Neural progenitor cell (in vitro differentiated cells): ENCODE results near the gene RGS3. TPM values are rescaled to one million over a fixed set of nuclear protein-coding genes. Genes with fewer than 3 reads are reported as not detected.
A peak's percentile ranks its signal among the peaks of the same experiment; 100 is the strongest.

Source experiments
- DNase-seq: peaks from one replicate; pipeline ENCODE4 v3.0.0-alpha.2; 2016; ENCODE audit warnings: low spot score
- H2AFZ ChIP-seq: fragments of 200-600 bp; sonication (generic); replicated peaks from 2 replicates; pipeline ENCODE4 v1.6.1; 2016; ENCODE audit warnings: antibody characterized with exemption
- H3F3A ChIP-seq: fragments of 200-600 bp; sonication (generic); 2 replicates; pipeline ENCODE4 v1.6.1; 2016; ENCODE audit warnings: antibody characterized with exemption, low read depth
- H3K27ac ChIP-seq: fragments of 200-600 bp; sonication (generic); 2 replicates; pipeline ENCODE4 v1.5.1; 2016; ENCODE audit warnings: mild to moderate bottlenecking
- H3K27me3 ChIP-seq: fragments of 200-600 bp; sonication (generic); 2 replicates; pipeline ENCODE4 v1.6.1; 2016; ENCODE audit warnings: mild to moderate bottlenecking, moderate library complexity
- H3K36me3 ChIP-seq: fragments of 200-600 bp; sonication (generic); 2 replicates; pipeline ENCODE4 v1.5.1; 2016
- H3K4me1 ChIP-seq: fragments of 200-600 bp; sonication (generic); 2 replicates; pipeline ENCODE4 v1.6.1; 2016; ENCODE audit warnings: mixed run types
- H3K4me2 ChIP-seq: fragments of 200-600 bp; sonication (generic); 2 replicates; pipeline ENCODE4 v1.6.1; 2016
- H3K4me3 ChIP-seq: fragments of 200-600 bp; sonication (generic); 2 replicates; pipeline ENCODE4 v1.5.1; 2016
- H3K79me2 ChIP-seq: fragments of 200-600 bp; sonication (generic); 2 replicates; pipeline ENCODE4 v1.6.1; 2016; ENCODE audit warnings: low read depth
- H3K9ac ChIP-seq: fragments of 200-600 bp; sonication (generic); 2 replicates; pipeline ENCODE4 v1.6.1; 2016
- H3K9me3 ChIP-seq: fragments of 200-600 bp; sonication (generic); 2 replicates; pipeline ENCODE4 v1.5.1; 2016; ENCODE audit warnings: low read depth
- H4K20me1 ChIP-seq: fragments of 200-600 bp; sonication (generic); 2 replicates; pipeline ENCODE4 v1.6.1; 2016; ENCODE audit warnings: low read depth
- H3K27ac Mint-ChIP-seq: 3 replicates; pipeline ENCODE4 v1.8.0; 2021; ENCODE audit warnings: mixed read lengths
- H3K27me3 Mint-ChIP-seq: 2 replicates; pipeline ENCODE4 v1.8.0; 2022; ENCODE audit warnings: low read depth, mild to moderate bottlenecking, inconsistent platforms, moderate library complexity, mixed read lengths; ENCODE audit not compliant: insufficient read depth
- H3K36me3 Mint-ChIP-seq: 3 replicates; pipeline ENCODE4 v1.8.0; 2021; ENCODE audit warnings: mixed read lengths
- H3K4me1 Mint-ChIP-seq: 3 replicates; pipeline ENCODE4 v1.8.0; 2021; ENCODE audit warnings: mixed read lengths
- H3K4me3 Mint-ChIP-seq: 3 replicates; pipeline ENCODE4 v1.8.0; 2021; ENCODE audit warnings: mild to moderate bottlenecking, moderate library complexity, mixed read lengths
- H3K9me3 Mint-ChIP-seq: 3 replicates; pipeline ENCODE4 v1.8.0; 2020; ENCODE audit warnings: mixed read lengths
- CTCF ChIP-seq: fragments of 200-600 bp; sonication (generic); IDR thresholded peaks from 2 replicates; pipeline ENCODE4 v1.5.1; 2017; ENCODE audit warnings: antibody characterized with exemption, mild to moderate bottlenecking
- EZH2 ChIP-seq: fragments of 200-600 bp; sonication (generic); IDR thresholded peaks from 2 replicates; pipeline ENCODE4 v1.6.1; 2017; ENCODE audit warnings: antibody characterized with exemption, mild to moderate bottlenecking, moderate library complexity
- EZH2phosphoT487 ChIP-seq: fragments of 200-600 bp; sonication (generic); IDR thresholded peaks from 2 replicates; pipeline ENCODE4 v1.6.1; 2017; ENCODE audit warnings: antibody characterized with exemption
- total RNA-seq: library from RNA; depleted of rRNA; stranded (reverse); fragments of >200 nt; gene quantifications from 2 replicates; pipeline ENCODE4 v1.2.3, GENCODE V29; 2015; ENCODE audit warnings: low replicate concordance

Gene RGS3
- total RNA-seq, 1 donor from 2014 or later, result 30.3 TPM

- no peak overlapping the region for H3K4me2 ChIP-seq
- no peaks in the 10 kb centered on the region for H3K36me3 Mint-ChIP-seq
- H3K9me3 ChIP-seq, result no peaks in the 10 kb centered on the region
- peaks cover 9% of the 10 kb centered on the region for H3K27me3 Mint-ChIP-seq
- H3K79me2 ChIP-seq, result no peaks in the 10 kb centered on the region
- no peaks in the 10 kb centered on the region for H4K20me1 ChIP-seq
- TF ChIP-seq EZH2, result no peak
- H3K9ac ChIP-seq, result no peak overlapping the region
- peaks cover 33% of the 10 kb centered on the region for H3K4me1 Mint-ChIP-seq
- no peaks in the 10 kb centered on the region for H3F3A ChIP-seq
- H2AFZ ChIP-seq, result no peak overlapping the region
- H3K4me3 Mint-ChIP-seq, result peak overlapping the region; percentile 26
- DNase-seq, result no peak
- no peak overlapping the region for H3K27ac Mint-ChIP-seq
- no peak overlapping the region for H3K4me3 ChIP-seq
- no peaks in the 10 kb centered on the region for H3K36me3 ChIP-seq
- no peaks in the 10 kb centered on the region for H3K9me3 Mint-ChIP-seq
- peaks cover 4% of the 10 kb centered on the region for H3K27me3 ChIP-seq
- peaks cover 16% of the 10 kb centered on the region for H3K4me1 ChIP-seq
- H3K27ac ChIP-seq, result no peak overlapping the region
Observed at GRCh38 chr9:113645227-113645977, 181.9 kb downstream of the RGS3 start.

- no peak overlapping the region for H3K4me2 ChIP-seq
- H3K27ac ChIP-seq, result no peak overlapping the region
- peaks cover 4% of the 10 kb centered on the region for H3K27me3 ChIP-seq
- peak overlapping the region; percentile 1 for H3K27ac Mint-ChIP-seq
- H3K9me3 Mint-ChIP-seq, result no peaks in the 10 kb centered on the region
- H3K4me3 ChIP-seq, result no peak overlapping the region
- DNase-seq, result no peak
- H3K9ac ChIP-seq, result no peak overlapping the region
- no peaks in the 10 kb centered on the region for H4K20me1 ChIP-seq
- peaks cover 38% of the 10 kb centered on the region for H3K4me1 Mint-ChIP-seq
- no peaks in the 10 kb centered on the region for H3K36me3 Mint-ChIP-seq
- H3K79me2 ChIP-seq, result no peaks in the 10 kb centered on the region
- H3F3A ChIP-seq, result no peaks in the 10 kb centered on the region
- peaks cover 21% of the 10 kb centered on the region for H3K4me1 ChIP-seq
- no peak for TF ChIP-seq CTCF
- no peak for TF ChIP-seq EZH2phosphoT487
- no peak for TF ChIP-seq EZH2
- peaks cover 9% of the 10 kb centered on the region for H3K27me3 Mint-ChIP-seq
- peak overlapping the region; percentile 26 for H3K4me3 Mint-ChIP-seq
- H3K9me3 ChIP-seq, result no peaks in the 10 kb centered on the region
- H2AFZ ChIP-seq, result no peak overlapping the region
- no peaks in the 10 kb centered on the region for H3K36me3 ChIP-seq
Observed at GRCh38 chr9:113645978-113646253, 182.4 kb downstream of the RGS3 start.

DNA sequence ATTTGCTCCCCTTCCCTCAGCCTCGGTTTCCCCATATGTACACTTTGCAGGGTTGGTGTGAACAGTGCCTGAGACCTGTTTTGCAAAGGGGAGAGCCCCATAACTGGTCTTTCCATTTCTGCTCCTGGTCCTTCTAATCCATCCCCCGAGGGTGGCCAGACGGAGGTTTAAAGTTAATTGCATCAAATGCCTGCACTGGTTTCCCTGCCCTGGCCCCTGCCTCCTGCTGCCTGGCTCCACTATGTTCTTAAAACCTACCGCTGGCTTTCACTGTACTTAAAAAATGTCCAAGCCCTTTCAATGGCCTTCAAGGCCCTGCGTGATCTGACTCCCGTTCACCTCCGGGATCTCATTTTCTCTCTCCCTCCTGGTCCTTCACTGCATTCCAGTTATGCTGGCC is 183.0 kb downstream of the RGS3 start:
- Mint-ChIP-seq H3K9me3 (no peaks in the 10 kb centered on the region), H3K4me1 (peaks cover 43% of the 10 kb centered on the region), H3K4me3 (no peak overlapping the region), H3K27me3 (peaks cover 9% of the 10 kb centered on the region), H3K36me3 (no peaks in the 10 kb centered on the region), H3K27ac (peak overlapping the region; percentile 82)
- Histone ChIP-seq H4K20me1 (no peaks in the 10 kb centered on the region), H2AFZ (no peak overlapping the region), H3K9me3 (no peaks in the 10 kb centered on the region), H3K9ac (no peak overlapping the region), H3K36me3 (no peaks in the 10 kb centered on the region), H3K27me3 (peaks cover 4% of the 10 kb centered on the region), H3K4me3 (no peak overlapping the region), H3F3A (no peaks in the 10 kb centered on the region), H3K79me2 (no peaks in the 10 kb centered on the region), H3K4me2 (no peak overlapping the region), H3K27ac (no peak overlapping the region), H3K4me1 (peaks cover 27% of the 10 kb centered on the region)
- DNase-seq, result no peak
- no peak for TF ChIP-seq EZH2
- no peak for TF ChIP-seq CTCF
- TF ChIP-seq EZH2phosphoT487, result no peak

Other genes with a start within 250 kb of the RGS3 start
- 18.6 and 25.5 TPM in 2 replicates for gene FKBP15, start 242.4 kb upstream of the RGS3 start, total RNA-seq
- 22.1 and 26.0 TPM in 2 replicates for gene SLC31A1, start 242.2 kb upstream of the RGS3 start, total RNA-seq
- 45.6 and 94.4 TPM in 2 replicates for gene CDC26, start 188.2 kb upstream of the RGS3 start, total RNA-seq
- gene PRPF4, start 188.1 kb upstream of the RGS3 start, total RNA-seq, result 28.2 and 34.0 TPM in 2 replicates
- gene RNF183, start 160.4 kb upstream of the RGS3 start, total RNA-seq, result 0.09 and 0.28 TPM in 2 replicates
- gene WDR31, start 123.5 kb upstream of the RGS3 start, total RNA-seq, result 2.5 and 3.2 TPM in 2 replicates
- 0.25 and 0.58 TPM in 2 replicates for gene BSPRY, start 114.2 kb upstream of the RGS3 start, total RNA-seq
- 9.8 and 18.0 TPM in 2 replicates for gene HDHD3, start 86.7 kb upstream of the RGS3 start, total RNA-seq
- gene ALAD, start 62.4 kb upstream of the RGS3 start, total RNA-seq, result 17.4 and 20.8 TPM in 2 replicates
- gene POLE3, start 53.1 kb upstream of the RGS3 start, total RNA-seq, result 48.2 and 57.8 TPM in 2 replicates
- gene C9orf43, start 53.0 kb upstream of the RGS3 start, total RNA-seq, result 0.50 and 1.3 TPM in 2 replicates